DMS 273 (cell line): ENCODE measurements around the gene CHTF18.
A peak's percentile ranks its signal among the peaks of the same experiment; 100 is the strongest.
"Not testable (repeated sequence)": the region's sequence is repeated elsewhere in the genome, so short reads cannot be mapped to it uniquely, and the experiment has no call there.

Source experiments
- DNase-seq: peaks from one replicate; lab custom pipeline; 2025; ENCODE audit not compliant: unreplicated experiment; lab: John Stamatoyannopoulos, UW

CHTF18 gene

GRCh38 chr16:804193-805048 lies 16.0 kb downstream of the CHTF18 start:
- DNase-seq = peak; percentile 49

- DNase-seq = no peak
Observed at GRCh38 chr16:805474-805873, 17.1 kb downstream of the CHTF18 start.

- DNase-seq = peak; percentile 95
Observed at GRCh38 chr16:807347-808084, 19.1 kb downstream of the CHTF18 start.

GRCh38 chr16:808085-808386 lies 19.6 kb downstream of the CHTF18 start:
- no peak for DNase-seq

- DNase-seq = peak; percentile 82
Observed at GRCh38 chr16:813204-813915, 24.9 kb downstream of the CHTF18 start.

GRCh38 chr16:813916-814412 lies 25.5 kb downstream of the CHTF18 start:
- DNase-seq = no peak

- no peak for DNase-seq
Observed at GRCh38 chr16:814974-815373, 26.6 kb downstream of the CHTF18 start.

GRCh38 chr16:815861-816260 lies 27.4 kb downstream of the CHTF18 start:
- DNase-seq = no peak

- DNase-seq = peak; percentile 49
Observed at GRCh38 chr16:817001-817906, 28.8 kb downstream of the CHTF18 start.

- no peak for DNase-seq
Observed at GRCh38 chr16:818132-818531, 29.7 kb downstream of the CHTF18 start.

- no peak for DNase-seq
Observed at GRCh38 chr16:818592-818991, 30.2 kb downstream of the CHTF18 start.

- DNase-seq = no peak
Observed at GRCh38 chr16:819336-820043, 31.1 kb downstream of the CHTF18 start.

- not testable (repeated sequence) for DNase-seq
Observed at GRCh38 chr16:820044-820408, 31.6 kb downstream of the CHTF18 start.

GRCh38 chr16:820748-821147 lies 32.3 kb downstream of the CHTF18 start:
- no peak for DNase-seq

GRCh38 chr16:821751-822150 lies 33.3 kb downstream of the CHTF18 start:
- no peak for DNase-seq

GRCh38 chr16:822174-822908 lies 33.9 kb downstream of the CHTF18 start:
- peak; percentile 55 for DNase-seq

- no peak for DNase-seq
Observed at GRCh38 chr16:822909-823297, 34.5 kb downstream of the CHTF18 start.

GRCh38 chr16:824194-824593 lies 35.8 kb downstream of the CHTF18 start:
- no peak for DNase-seq

GRCh38 chr16:824601-825000 lies 36.2 kb downstream of the CHTF18 start:
- DNase-seq = no peak
